Measurements from ENCODE around the gene LASP1NB.
"Not testable (repeated sequence)": the region's sequence is repeated elsewhere in the genome, so short reads cannot be mapped to it uniquely, and the experiment has no call there.

The LASP1NB gene

DNA sequence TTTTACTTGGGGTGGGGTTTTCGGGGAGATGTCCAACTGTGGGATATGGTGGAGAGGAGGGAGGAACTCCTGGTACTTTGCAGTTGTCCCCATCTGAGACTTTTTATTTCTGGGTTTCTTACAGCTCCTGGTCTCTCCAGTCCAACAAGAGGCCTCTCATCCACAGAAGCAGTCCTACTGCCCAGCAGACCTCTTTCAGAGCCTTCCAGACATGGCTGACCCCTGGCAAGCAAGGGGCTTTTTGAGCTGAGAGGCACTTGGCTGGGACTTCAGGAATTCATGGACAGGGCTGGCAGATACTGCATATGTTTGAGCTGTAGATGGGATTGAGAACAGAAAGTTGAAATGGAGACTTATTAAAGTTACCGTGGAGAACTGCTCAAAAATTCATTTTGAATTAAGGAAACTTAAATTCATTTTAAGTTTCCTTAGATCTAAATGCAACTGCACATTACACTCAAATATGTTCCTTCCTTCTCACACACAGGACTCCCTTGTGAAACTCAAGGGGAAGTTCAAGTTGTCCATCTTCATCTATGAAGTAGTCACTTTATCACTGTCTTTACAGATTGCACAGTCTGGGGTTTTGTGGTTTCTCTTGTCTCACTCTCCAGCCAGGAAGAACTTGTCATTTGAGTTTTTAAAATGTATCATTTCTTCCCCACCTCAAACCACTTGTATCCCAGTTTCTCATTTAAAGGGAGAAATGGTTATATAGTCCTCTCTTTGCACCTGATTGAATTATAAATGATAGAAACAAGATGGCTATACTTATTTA, 1.1 kb downstream of the LASP1NB start:
- dilution Hi-C loops (cut with HindIII; ENCODE audit: low sequenced_read_pairs, unreplicated experiment) = no loop called here

DNA sequence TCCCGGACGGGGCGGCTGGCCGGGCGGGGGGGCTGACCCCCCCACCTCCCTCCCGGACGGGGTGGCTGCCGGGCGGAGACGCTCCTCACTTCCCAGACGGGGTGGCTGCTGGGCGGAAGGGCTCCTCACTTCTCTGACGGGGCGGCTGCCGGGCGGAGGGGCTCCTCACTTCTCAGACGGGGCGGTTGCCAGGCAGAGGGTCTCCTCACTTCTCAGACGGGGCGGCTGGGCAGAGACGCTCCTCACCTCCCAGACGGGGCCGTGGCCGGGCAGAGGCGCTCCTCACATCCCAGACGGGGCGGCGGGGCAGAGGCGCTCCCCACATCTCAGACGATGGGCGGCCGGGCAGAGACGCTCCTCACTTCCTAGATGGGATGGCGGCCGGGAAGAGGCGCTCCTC, 5.4 kb downstream of the LASP1NB start:
- dilution Hi-C loops (cut with HindIII; ENCODE audit: low sequenced_read_pairs, unreplicated experiment); intact Hi-C loops (cut with micrococcal nuclease): not testable (repeated sequence)

More for the DNA sequence above, 1.1 kb downstream of the LASP1NB start:
- Histone ChIP-seq H3K4me3 (ENCODE audit: insufficient read depth, low read depth, low read length) (no peak overlapping the region), H2BK120ac (ENCODE audit: low read depth, low read length) (peak overlapping the region; percentile 73), H3K4me1 (ENCODE audit: control insufficient read depth, insufficient read depth, low read length) (peaks cover 16% of the 10 kb centered on the region), H4K8ac (ENCODE audit: low read depth in 2 of 2, low read length in 2 of 2) (peak overlapping the region; percentile 40 to 59; a peak in 3 of 4 replicates), H3K18ac (ENCODE audit: low read depth, low read length) (peak overlapping the region; percentile 78), H3K9me3 (ENCODE audit: control insufficient read depth, insufficient read depth, low read length) (no peaks in the 10 kb centered on the region), H2BK5ac (ENCODE audit: low read depth, low read length, poor library complexity, severe bottlenecking) (peak overlapping the region; percentile 96), H4K20me1 (ENCODE audit: insufficient read depth, low read length) (peaks cover 10% of the 10 kb centered on the region), H3K27me3 (ENCODE audit: control insufficient read depth, insufficient read depth, low read length) (no peaks in the 10 kb centered on the region), H3K23ac (ENCODE audit: low read depth, low read length) (peak overlapping the region; percentile 90), H4K91ac (ENCODE audit: insufficient read depth, low read depth, low read length) (peak overlapping the region; percentile 80), H4K5ac (ENCODE audit: low read depth, low read length) (peak overlapping the region; percentile 69), H2AFZ (replicated peaks; ENCODE audit: low read length, poor library complexity) (peak overlapping the region; percentile 9), H3K9me1 (ENCODE audit: insufficient read depth, low read length) (peaks cover 9% of the 10 kb centered on the region), H3K14ac (replicated peaks; ENCODE audit: low read depth, low read length) (peak overlapping the region; percentile 88), H3K4me2 (ENCODE audit: low read depth, low read length) (peak overlapping the region; percentile 63), H3K9ac (ENCODE audit: low read depth, low read length) (peak overlapping the region; percentile 40), H2AK5ac (ENCODE audit: low read depth, low read length) (peak overlapping the region; percentile 57; the same call in 1 of the 2 replicates), H3K27ac (ENCODE audit: insufficient read depth, low read length) (peak overlapping the region; percentile 76), H2AK9ac (replicated peaks; ENCODE audit: low read depth, low read length, poor library complexity) (peak overlapping the region; percentile 8), H3K4ac (ENCODE audit: low read depth, low read length) (peak overlapping the region; percentile 77), H3K56ac (ENCODE audit: extremely low read depth, insufficient read depth, low read length) (peak overlapping the region; percentile 47; the same call in 1 of the 2 replicates), H3K79me1 (ENCODE audit: low read depth in 1 of 2, low read length in 2 of 2) (peaks cover 0 to 22% of the 10 kb centered on the region in 2 experiments; a peak in 2 of 4 replicates), H3K36me3 (ENCODE audit: control insufficient read depth, insufficient read depth, low read length) (peaks cover 2% of the 10 kb centered on the region; the same call in 1 of the 2 replicates), H2BK15ac (ENCODE audit: low read depth, low read length) (no peak overlapping the region), H2BK20ac (ENCODE audit: low read depth, low read length) (peak overlapping the region; percentile 81)
- WGBS, 2 experiments (ENCODE audit: extremely low coverage in 2 of 2, insufficient read length in 1 of 2) = no CpG with 5 or more reads among the region's 2 CpGs
- ChIA-PET CTCF (interaction anchor here (0.9 to 1.2 kb wide), 2 partner anchors 15 to 24 kb away, joined by 3 to 7 read pairs; no protein-coding TSS in a partner anchor), POLR2A (ENCODE audit: unreplicated experiment) (interaction anchor here (0.7 to 1.0 kb wide), 2 partner anchors 42 to 57 kb away, joined by 4 read pairs; no protein-coding TSS in a partner anchor)
- BruUV-seq (replicated peaks) = no TSS peak
- DNase-seq (no peak), ATAC-seq (ENCODE audit: low read depth) (no peak)
- in situ Hi-C loops (cut with MboI; ENCODE audit: low sequenced_read_pairs) = no loop called here
- TF ChIP-seq RCOR1 (IDR thresholded peaks at IDR 0.05; ENCODE audit: insufficient replicate concordance, low read length) (no peak), CEBPB (IDR thresholded peaks at IDR 0.05; ENCODE audit: low read depth, low read length) (peak; percentile 30; the same call in 1 of the 2 replicates), MXI1 (IDR thresholded peaks at IDR 0.05; ENCODE audit: borderline replicate concordance, low read depth, low read length) (no peak), POLR2A (IDR thresholded peaks at IDR 0.05; ENCODE audit: low read depth, low read length) (no peak)
- TF ChIP-seq, protein P1, sequence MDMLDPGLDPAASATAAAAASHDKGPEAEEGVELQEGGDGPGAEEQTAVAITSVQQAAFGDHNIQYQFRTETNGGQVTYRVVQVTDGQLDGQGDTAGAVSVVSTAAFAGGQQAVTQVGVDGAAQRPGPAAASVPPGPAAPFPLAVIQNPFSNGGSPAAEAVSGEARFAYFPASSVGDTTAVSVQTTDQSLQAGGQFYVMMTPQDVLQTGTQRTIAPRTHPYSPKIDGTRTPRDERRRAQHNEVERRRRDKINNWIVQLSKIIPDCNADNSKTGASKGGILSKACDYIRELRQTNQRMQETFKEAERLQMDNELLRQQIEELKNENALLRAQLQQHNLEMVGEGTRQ (IDR thresholded peaks at IDR 0.05; ENCODE audit: low read depth, low read length) = no peak
- intact Hi-C loops (cut with micrococcal nuclease) = no loop called here

More for the DNA sequence above, 5.4 kb downstream of the LASP1NB start:
- H2BK20ac ChIP-seq (ENCODE audit: low read depth, low read length); H3K23ac ChIP-seq (ENCODE audit: low read depth, low read length); H3K4ac ChIP-seq (ENCODE audit: low read depth, low read length); H3K9me1 ChIP-seq (ENCODE audit: insufficient read depth, low read length); BruUV-seq (replicated peaks); POLR2A ChIA-PET (ENCODE audit: unreplicated experiment); H2AK5ac ChIP-seq (ENCODE audit: low read depth, low read length); H2BK15ac ChIP-seq (ENCODE audit: low read depth, low read length); H3K36me3 ChIP-seq (ENCODE audit: control insufficient read depth, insufficient read depth, low read length); H3K4me2 ChIP-seq (ENCODE audit: low read depth, low read length); H2BK120ac ChIP-seq (ENCODE audit: low read depth, low read length); DNase-seq; H3K9me3 ChIP-seq (ENCODE audit: control insufficient read depth, insufficient read depth, low read length); H3K18ac ChIP-seq (ENCODE audit: low read depth, low read length); H3K14ac ChIP-seq (replicated peaks; ENCODE audit: low read depth, low read length); H4K8ac ChIP-seq (ENCODE audit: low read depth in 2 of 2, low read length in 2 of 2); H3K4me3 ChIP-seq (ENCODE audit: insufficient read depth, low read depth, low read length); CTCF ChIA-PET; H3K4me1 ChIP-seq (ENCODE audit: control insufficient read depth, insufficient read depth, low read length); ATAC-seq (ENCODE audit: low read depth); H2AK9ac ChIP-seq (replicated peaks; ENCODE audit: low read depth, low read length, poor library complexity); H2BK5ac ChIP-seq (ENCODE audit: low read depth, low read length, poor library complexity, severe bottlenecking); H3K27ac ChIP-seq (ENCODE audit: insufficient read depth, low read length); H4K91ac ChIP-seq (ENCODE audit: insufficient read depth, low read depth, low read length); H3K79me1 ChIP-seq (ENCODE audit: low read depth in 1 of 2, low read length in 2 of 2); H4K20me1 ChIP-seq (ENCODE audit: insufficient read depth, low read length); in situ Hi-C loops (cut with MboI; ENCODE audit: low sequenced_read_pairs); H2AFZ ChIP-seq (replicated peaks; ENCODE audit: low read length, poor library complexity); H3K56ac ChIP-seq (ENCODE audit: extremely low read depth, insufficient read depth, low read length); H4K5ac ChIP-seq (ENCODE audit: low read depth, low read length); H3K27me3 ChIP-seq (ENCODE audit: control insufficient read depth, insufficient read depth, low read length); H3K9ac ChIP-seq (ENCODE audit: low read depth, low read length): not testable (repeated sequence)
- WGBS, 2 experiments (ENCODE audit: extremely low coverage in 2 of 2, insufficient read length in 1 of 2) = no CpG with 5 or more reads among the region's 36 CpGs

Measured in IMR-90 (cell line).